ENCODE data around the gene CYP1A2. TPM values are rescaled to one million over a fixed set of nuclear protein-coding genes. Genes with fewer than 3 reads are reported as not detected.

CYP1A2 gene
- total and polyA plus RNA-seq, 2 of the 13 experiments (the other 11 are each of a cell fraction or from before 2014, with no cell fraction given): 0.07 TPM; not detected in 1

Small RNAs within 50 kb of the gene (microRNA-seq; reads per million reads assigned to microRNA genes)
- gene MIR4513: not detected

Small RNAs within 50 kb of the gene (small RNA-seq; reads per million reads assigned to genes)
- 0 reads per million in 3 experiments for gene MIR4513 (ENCODE audit: insufficient read depth in 2 of 3, insufficient read length in 3 of 3, low read depth in 2 of 3, low replicate concordance in 1 of 3)

Other genes with a start within 250 kb of the CYP1A2 start
- gene ARID3B, start 207.6 kb upstream of the CYP1A2 start, total RNA-seq (2016; rRNA removed; fragmentation: Illumina TruSeq; extraction: Trizol): 5.3 and 7.0 TPM in 2 replicates
- 12.8 and 14.9 TPM in 2 replicates for gene ARID3B, start 207.6 kb upstream of the CYP1A2 start, polyA plus RNA-seq (2011; rRNA removed)
- 31.4 and 41.5 TPM in 2 replicates for gene CLK3, start 133.0 kb upstream of the CYP1A2 start, total RNA-seq (2016; rRNA removed; fragmentation: Illumina TruSeq; extraction: Trizol)
- gene CLK3, start 133.0 kb upstream of the CYP1A2 start, polyA plus RNA-seq (2011; rRNA removed): 82.0 and 89.1 TPM in 2 replicates
- gene EDC3, start 52.8 kb upstream of the CYP1A2 start, total RNA-seq (2016; rRNA removed; fragmentation: Illumina TruSeq; extraction: Trizol): 17.4 and 24.3 TPM in 2 replicates
- gene EDC3, start 52.8 kb upstream of the CYP1A2 start, polyA plus RNA-seq (2011; rRNA removed): 32.0 and 40.9 TPM in 2 replicates
- gene CYP1A1, start 23.3 kb upstream of the CYP1A2 start, total RNA-seq (2016; rRNA removed; fragmentation: Illumina TruSeq; extraction: Trizol): 4.1 and 7.9 TPM in 2 replicates
- 8.0 and 11.0 TPM in 2 replicates for gene CYP1A1, start 23.3 kb upstream of the CYP1A2 start, polyA plus RNA-seq (2011; rRNA removed)
- 20.6 and 21.3 TPM in 2 replicates for gene CSK, start 33.2 kb downstream of the CYP1A2 start, total RNA-seq (2016; rRNA removed; fragmentation: Illumina TruSeq; extraction: Trizol)
- gene CSK, start 33.2 kb downstream of the CYP1A2 start, polyA plus RNA-seq (2011; rRNA removed): 12.5 and 18.8 TPM in 2 replicates
- not detected in 2 replicates for gene LMAN1L, start 64.0 kb downstream of the CYP1A2 start, total RNA-seq (2016; rRNA removed; fragmentation: Illumina TruSeq; extraction: Trizol)
- not detected in 2 replicates for gene LMAN1L, start 64.0 kb downstream of the CYP1A2 start, polyA plus RNA-seq (2011; rRNA removed)
- not detected in 2 replicates for gene CPLX3, start 77.8 kb downstream of the CYP1A2 start, total RNA-seq (2016; rRNA removed; fragmentation: Illumina TruSeq; extraction: Trizol)
- not detected in 2 replicates for gene CPLX3, start 77.8 kb downstream of the CYP1A2 start, polyA plus RNA-seq (2011; rRNA removed)
- gene ULK3, start 94.3 kb downstream of the CYP1A2 start, total RNA-seq (2016; rRNA removed; fragmentation: Illumina TruSeq; extraction: Trizol): 8.2 and 15.2 TPM in 2 replicates
- gene ULK3, start 94.3 kb downstream of the CYP1A2 start, polyA plus RNA-seq (2011; rRNA removed): 23.7 and 25.1 TPM in 2 replicates
- gene SCAMP2, start 124.5 kb downstream of the CYP1A2 start, total RNA-seq (2016; rRNA removed; fragmentation: Illumina TruSeq; extraction: Trizol): 23.6 and 34.8 TPM in 2 replicates
- gene SCAMP2, start 124.5 kb downstream of the CYP1A2 start, polyA plus RNA-seq (2011; rRNA removed): 121 and 137 TPM in 2 replicates
- gene MPI, start 141.2 kb downstream of the CYP1A2 start, total RNA-seq (2016; rRNA removed; fragmentation: Illumina TruSeq; extraction: Trizol): 36.9 and 49.7 TPM in 2 replicates
- gene MPI, start 141.2 kb downstream of the CYP1A2 start, polyA plus RNA-seq (2011; rRNA removed): 63.5 and 66.7 TPM in 2 replicates
- gene FAM219B, start 158.0 kb downstream of the CYP1A2 start, total RNA-seq (2016; rRNA removed; fragmentation: Illumina TruSeq; extraction: Trizol): 18.0 and 36.6 TPM in 2 replicates
- 50.2 and 52.3 TPM in 2 replicates for gene FAM219B, start 158.0 kb downstream of the CYP1A2 start, polyA plus RNA-seq (2011; rRNA removed)
- 217 and 218 TPM in 2 replicates for gene COX5A, start 189.2 kb downstream of the CYP1A2 start, total RNA-seq (2016; rRNA removed; fragmentation: Illumina TruSeq; extraction: Trizol)
- gene COX5A, start 189.2 kb downstream of the CYP1A2 start, polyA plus RNA-seq (2011; rRNA removed): 132 and 158 TPM in 2 replicates
- gene RPP25, start 207.9 kb downstream of the CYP1A2 start, total RNA-seq (2016; rRNA removed; fragmentation: Illumina TruSeq; extraction: Trizol): 0.08 and 0.11 TPM in 2 replicates
- gene RPP25, start 207.9 kb downstream of the CYP1A2 start, polyA plus RNA-seq (2011; rRNA removed): 0.04 and 0.05 TPM in 2 replicates
- 31.1 and 34.3 TPM in 2 replicates for gene SCAMP5, start 246.7 kb downstream of the CYP1A2 start, total RNA-seq (2016; rRNA removed; fragmentation: Illumina TruSeq; extraction: Trizol)
- gene SCAMP5, start 246.7 kb downstream of the CYP1A2 start, polyA plus RNA-seq (2011; rRNA removed): 49.0 and 58.1 TPM in 2 replicates